Right ventricle myocardium superior (tissue), 1 donor: ENCODE results near the gene FAM124A. TPM values are rescaled to one million over a fixed set of nuclear protein-coding genes. Genes with fewer than 3 reads are reported as not detected.

ENCODE experiments used
- ATAC-seq: fragments of 200-7000 bp; cut with Tn5 transposase; one replicate; pipeline ENCODE4 v1.9.1; 2020; ENCODE audit warnings: mild to moderate bottlenecking; ENCODE audit not compliant: poor library complexity
- DNase-seq: peaks from one replicate; pipeline ENCODE4 v3.0.0-alpha.2; 2020
- intact Hi-C: fragments of 100-400 bp; cut with DNase I; formaldehyde crosslinking; loops from one replicate; pipeline ENCODE4 v1.11.2; 2022
- total RNA-seq: library from RNA; stranded (reverse); fragmentation: NEBNext Ultra II Directional; extraction: Animal tissue kit (Norgen Biotek cat#: 25700); gene quantifications from one replicate; pipeline ENCODE4 v1.2.1, GENCODE V29; 2021
- donor health status: DM: no; HTN: yes; CAD: no; lungs with severe emphysema.

The FAM124A gene
- total RNA-seq, 1 donor from 2014 or later: 12.2 TPM

DNA sequence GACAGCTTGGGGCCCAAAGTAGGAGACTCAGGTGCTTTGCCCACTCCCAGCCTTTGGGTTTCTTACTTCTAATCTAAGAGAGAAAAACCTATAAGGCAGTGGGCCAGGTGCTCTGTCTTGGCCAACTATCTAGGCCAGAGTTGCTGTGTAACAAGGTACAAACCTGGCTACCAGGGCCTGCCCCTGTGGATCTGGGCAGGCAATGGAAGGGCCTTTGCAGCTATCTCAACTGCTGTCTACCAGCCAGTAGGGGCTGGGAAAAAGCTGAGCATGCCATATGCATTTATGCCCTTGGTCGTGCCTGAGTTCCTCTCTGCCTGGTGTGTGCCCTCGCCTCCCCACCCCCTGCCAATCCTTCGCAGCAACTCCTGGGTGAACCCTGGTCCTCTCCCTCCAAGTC lies 100.6 kb downstream of the FAM124A start:
- no peak for ATAC-seq
- intact Hi-C loops: no loop called here
- no peak for DNase-seq

DNA sequence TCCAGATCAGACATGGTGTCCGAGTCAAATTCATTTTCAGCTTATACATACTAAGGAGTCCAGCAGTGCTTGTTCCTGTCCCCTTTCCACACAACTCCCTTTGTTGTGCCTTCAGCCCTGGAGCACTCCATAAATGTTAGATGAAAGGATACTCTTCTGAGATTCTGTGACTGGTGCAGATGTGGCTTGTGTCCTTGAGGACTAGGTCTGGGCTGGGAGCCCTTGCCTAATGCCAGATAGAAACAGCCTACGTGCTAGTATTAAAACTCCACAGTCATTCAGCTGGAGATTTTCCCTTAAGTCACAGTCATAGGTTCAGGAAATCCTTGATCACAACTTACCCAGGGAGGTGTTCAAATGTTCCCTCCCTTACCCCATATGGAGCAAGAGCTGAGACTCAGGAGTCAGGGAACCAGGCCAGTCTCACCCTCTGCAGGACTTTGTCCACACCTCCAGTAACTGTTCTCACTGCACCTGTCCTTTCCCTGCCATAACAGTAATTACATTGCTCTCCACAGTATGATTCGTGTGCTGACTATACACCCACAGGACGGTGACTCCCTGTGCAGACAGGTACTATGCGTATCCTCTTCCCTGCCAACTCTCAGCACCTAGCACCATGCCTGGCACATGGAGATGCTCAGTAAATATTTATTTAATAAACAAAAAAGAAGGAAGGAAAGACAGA lies 101.8 kb downstream of the FAM124A start:
- intact Hi-C loops: no loop called here
- no peak for ATAC-seq
- DNase-seq: no peak

GRCh38 chr13:51324714-51325420 lies 102.7 kb downstream of the FAM124A start:
- no peak for ATAC-seq
- intact Hi-C loops: no loop called here

DNA sequence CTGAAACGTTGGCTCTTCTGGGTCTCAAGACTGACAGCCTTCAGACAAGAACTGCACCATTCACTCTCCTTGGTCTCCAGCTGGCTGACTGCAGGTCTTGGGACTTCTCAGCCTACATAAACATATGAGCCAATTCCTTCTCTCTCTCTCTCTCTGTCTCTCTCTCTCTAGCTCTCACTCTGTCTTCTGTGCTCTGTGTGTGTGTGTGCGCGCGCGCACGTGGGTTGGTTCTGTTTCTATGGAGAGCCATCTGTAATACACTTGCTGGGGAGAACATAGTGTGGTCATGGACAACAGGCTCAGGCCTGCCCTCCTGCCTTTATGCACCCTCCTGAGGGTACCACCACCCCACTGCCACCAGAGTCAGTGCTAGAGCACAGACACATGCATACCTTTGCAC lies 103.6 kb downstream of the FAM124A start:
- DNase-seq (no peak), ATAC-seq (no peak)
- intact Hi-C loops: no loop called here

More at GRCh38 chr13:51324714-51325420, 102.7 kb downstream of the FAM124A start:
- no peak for DNase-seq

GRCh38 chr13:51326777-51327176 lies 104.6 kb downstream of the FAM124A start:
- intact Hi-C loops: no loop called here
- ATAC-seq (no peak), DNase-seq (no peak)

DNA sequence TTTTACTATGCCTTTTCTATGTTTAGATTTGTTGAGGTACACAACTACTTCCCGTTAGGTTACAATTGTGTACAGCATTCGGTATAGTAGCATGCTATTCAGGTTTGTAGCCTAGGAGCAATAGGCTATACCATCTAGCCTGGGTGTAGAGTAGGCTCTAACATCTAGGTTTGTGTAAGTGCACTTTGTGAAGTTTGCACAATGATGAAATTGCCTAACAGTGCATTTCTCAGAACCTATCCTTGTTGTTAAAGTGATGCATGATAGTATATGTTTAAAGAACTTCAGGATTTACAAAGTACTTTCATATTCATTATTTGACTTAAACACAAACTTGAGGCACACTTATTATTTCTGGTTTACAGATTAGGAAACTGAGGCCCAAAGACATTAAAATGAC lies 105.8 kb downstream of the FAM124A start:
- intact Hi-C loops: no loop called here
- DNase-seq (no peak), ATAC-seq (no peak)

- ATAC-seq: no peak
- no peak for DNase-seq
- intact Hi-C loops: no loop called here
Measured at GRCh38 chr13:51328488-51328887, 106.3 kb downstream of the FAM124A start.

DNA sequence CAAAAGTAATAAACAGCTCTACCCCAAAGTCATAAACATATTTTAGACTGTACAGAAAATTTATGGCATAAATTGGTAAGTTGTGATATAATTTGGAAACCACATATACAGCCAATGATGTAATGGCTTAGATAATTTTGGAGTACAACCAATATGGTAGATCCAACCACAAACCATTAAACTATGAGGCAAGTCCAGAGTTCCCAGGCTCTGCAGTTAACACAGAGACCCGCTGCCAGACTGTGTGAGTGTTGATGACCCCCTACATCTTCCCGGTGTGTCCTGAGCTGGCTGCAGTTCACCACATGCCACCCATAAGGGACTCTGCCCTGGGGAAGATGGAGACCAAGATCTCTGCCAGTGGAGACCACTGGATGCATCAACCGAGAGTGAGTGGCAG lies 107.4 kb downstream of the FAM124A start:
- DNase-seq (no peak), ATAC-seq (no peak)
- intact Hi-C loops: no loop called here

DNA sequence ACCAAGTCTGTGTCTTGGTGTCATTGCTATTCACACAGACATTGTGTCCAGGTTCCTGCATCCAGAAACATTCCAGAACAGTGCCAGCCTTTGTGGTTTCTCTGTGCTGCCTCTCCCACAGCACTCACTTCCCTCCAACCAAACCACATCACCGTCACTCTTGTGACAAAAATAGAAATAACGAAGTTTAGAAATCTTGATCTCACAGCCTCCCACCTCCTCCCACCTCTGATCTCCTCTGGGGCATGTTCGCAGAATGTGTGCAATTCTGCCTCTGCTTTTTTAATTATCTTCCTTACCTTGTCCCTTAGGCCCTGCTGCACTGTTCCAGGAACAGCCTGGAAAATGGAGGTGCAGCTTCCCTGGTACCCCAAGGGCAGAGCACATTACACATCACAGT lies 108.6 kb downstream of the FAM124A start:
- DNase-seq (no peak), ATAC-seq (no peak)
- intact Hi-C loops: no loop called here

GRCh38 chr13:51331354-51331861 lies 109.2 kb downstream of the FAM124A start:
- intact Hi-C loops: no loop called here
- no peak for DNase-seq
- no peak for ATAC-seq

GRCh38 chr13:51332566-51333361 lies 110.6 kb downstream of the FAM124A start:
- ATAC-seq (no peak), DNase-seq (no peak)
- intact Hi-C loops: no loop called here

- no peak for ATAC-seq
- intact Hi-C loops: no loop called here
- no peak for DNase-seq
Measured at GRCh38 chr13:51333421-51333820, 111.2 kb downstream of the FAM124A start.

- intact Hi-C loops: no loop called here
- no peak for DNase-seq
- no peak for ATAC-seq
Measured at GRCh38 chr13:51333826-51334225, 111.6 kb downstream of the FAM124A start.

Other genes with a start within 250 kb of the FAM124A start
- not detected for gene C13orf42, start 111.1 kb upstream of the FAM124A start, total RNA-seq
- gene SERPINE3, start 117.3 kb downstream of the FAM124A start, total RNA-seq: not detected
- 28.3 TPM for gene INTS6, start 230.6 kb downstream of the FAM124A start, total RNA-seq